ENCODE results near the gene CDH4.

DNA sequence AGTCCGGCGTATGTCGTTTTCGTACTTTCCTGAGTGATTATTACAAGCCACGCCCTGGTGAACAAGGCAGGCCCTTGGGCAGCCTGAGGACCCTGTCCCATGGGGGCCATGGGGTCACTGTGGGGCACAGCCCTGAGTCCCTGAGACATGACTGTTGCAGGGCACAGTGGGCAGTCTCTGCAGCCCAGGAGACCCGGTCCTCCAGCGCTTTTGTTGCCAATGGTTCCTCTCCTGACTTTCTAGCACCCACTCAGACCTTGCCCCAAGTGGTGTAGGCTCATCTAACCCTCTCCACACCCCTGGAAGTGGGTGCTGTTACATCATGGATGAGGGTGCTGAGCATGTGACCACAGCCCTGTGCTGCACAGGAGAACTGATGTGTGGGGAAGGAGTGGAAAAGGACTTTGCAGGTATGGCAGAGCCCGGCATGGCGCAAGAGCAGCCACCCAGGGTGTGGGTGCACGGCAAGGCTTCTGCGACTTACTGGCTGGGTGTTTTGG lies 494.1 kb downstream of the CDH4 start:
- TF ChIP-seq, protein P1, sequence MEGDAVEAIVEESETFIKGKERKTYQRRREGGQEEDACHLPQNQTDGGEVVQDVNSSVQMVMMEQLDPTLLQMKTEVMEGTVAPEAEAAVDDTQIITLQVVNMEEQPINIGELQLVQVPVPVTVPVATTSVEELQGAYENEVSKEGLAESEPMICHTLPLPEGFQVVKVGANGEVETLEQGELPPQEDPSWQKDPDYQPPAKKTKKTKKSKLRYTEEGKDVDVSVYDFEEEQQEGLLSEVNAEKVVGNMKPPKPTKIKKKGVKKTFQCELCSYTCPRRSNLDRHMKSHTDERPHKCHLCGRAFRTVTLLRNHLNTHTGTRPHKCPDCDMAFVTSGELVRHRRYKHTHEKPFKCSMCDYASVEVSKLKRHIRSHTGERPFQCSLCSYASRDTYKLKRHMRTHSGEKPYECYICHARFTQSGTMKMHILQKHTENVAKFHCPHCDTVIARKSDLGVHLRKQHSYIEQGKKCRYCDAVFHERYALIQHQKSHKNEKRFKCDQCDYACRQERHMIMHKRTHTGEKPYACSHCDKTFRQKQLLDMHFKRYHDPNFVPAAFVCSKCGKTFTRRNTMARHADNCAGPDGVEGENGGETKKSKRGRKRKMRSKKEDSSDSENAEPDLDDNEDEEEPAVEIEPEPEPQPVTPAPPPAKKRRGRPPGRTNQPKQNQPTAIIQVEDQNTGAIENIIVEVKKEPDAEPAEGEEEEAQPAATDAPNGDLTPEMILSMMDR (conservative IDR thresholded peaks at IDR 0.05; ENCODE audit: low read length) = no peak
- no peak for TF ChIP-seq EZH2phosphoT487 (IDR thresholded peaks at IDR 0.05; ENCODE audit: borderline replicate concordance, low read depth, low read length)

Data from OCI-LY7 (cell line).